HPDE6-E6E7 (cell line): ENCODE data around the gene LTBP1.
A peak's percentile ranks its signal among the peaks of the same experiment; 100 is the strongest.

ENCODE experiments used
- DNase-seq: peaks from one replicate; pipeline ENCODE4 v3.0.0; 2011; ENCODE audit warnings: missing footprints; ENCODE audit errors: extremely low spot score

Gene LTBP1

GRCh38 chr2:33196700-33197099 is 249.9 kb downstream of the LTBP1 start:
- no peak for DNase-seq

GRCh38 chr2:33197198-33197938 is 250.6 kb downstream of the LTBP1 start:
- DNase-seq = no peak

- no peak for DNase-seq
These were observed 256.1 kb downstream of the LTBP1 start for GRCh38 chr2:33202641-33203522.

- DNase-seq = no peak
These were observed 258.2 kb downstream of the LTBP1 start for GRCh38 chr2:33204945-33205344.

GRCh38 chr2:33205693-33206434 is 259.1 kb downstream of the LTBP1 start:
- no peak for DNase-seq

- no peak for DNase-seq
These were observed 260.5 kb downstream of the LTBP1 start for GRCh38 chr2:33207151-33207740.

- no peak for DNase-seq
These were observed 261.6 kb downstream of the LTBP1 start for GRCh38 chr2:33208400-33208799.

GRCh38 chr2:33209976-33210375 is 263.2 kb downstream of the LTBP1 start:
- no peak for DNase-seq

- DNase-seq = peak; percentile 69
These were observed 263.9 kb downstream of the LTBP1 start for GRCh38 chr2:33210626-33211025.

- peak; percentile 21 for DNase-seq
These were observed 265.4 kb downstream of the LTBP1 start for GRCh38 chr2:33212151-33212550.

- DNase-seq = no peak
These were observed 266.5 kb downstream of the LTBP1 start for GRCh38 chr2:33213244-33213643.

GRCh38 chr2:33213648-33214047 is 266.9 kb downstream of the LTBP1 start:
- no peak for DNase-seq

- DNase-seq = no peak
These were observed 267.7 kb downstream of the LTBP1 start for GRCh38 chr2:33214436-33214835.

GRCh38 chr2:33214857-33215256 is 268.1 kb downstream of the LTBP1 start:
- no peak for DNase-seq

GRCh38 chr2:33215299-33215698 is 268.5 kb downstream of the LTBP1 start:
- DNase-seq = no peak

GRCh38 chr2:33215983-33216382 is 269.2 kb downstream of the LTBP1 start:
- no peak for DNase-seq

GRCh38 chr2:33216508-33217182 is 269.9 kb downstream of the LTBP1 start:
- DNase-seq = no peak

- no peak for DNase-seq
These were observed 270.7 kb downstream of the LTBP1 start for GRCh38 chr2:33217406-33217805.

- DNase-seq = no peak
These were observed 272.4 kb downstream of the LTBP1 start for GRCh38 chr2:33219114-33219513.

- DNase-seq = no peak
These were observed 273.1 kb downstream of the LTBP1 start for GRCh38 chr2:33219850-33220275.

- DNase-seq = no peak
These were observed 273.8 kb downstream of the LTBP1 start for GRCh38 chr2:33220533-33220932.
